Tongue (tissue), 2 donors: ENCODE results near the gene BCAS3. TPM values are rescaled to one million over a fixed set of nuclear protein-coding genes. Genes with fewer than 3 reads are reported as not detected.

Experiments used
- DNase-seq: peaks from one replicate; pipeline ENCODE4 v3.0.0-alpha.2; 2015
- total RNA-seq: library from RNA; depleted of rRNA; stranded (reverse); fragments of >200 nt; gene quantifications from one replicate; pipeline ENCODE4 v1.2.3, GENCODE V29; 2014

BCAS3 gene
- total RNA-seq, 1 donor from 2014 or later = 40.2 TPM

DNA sequence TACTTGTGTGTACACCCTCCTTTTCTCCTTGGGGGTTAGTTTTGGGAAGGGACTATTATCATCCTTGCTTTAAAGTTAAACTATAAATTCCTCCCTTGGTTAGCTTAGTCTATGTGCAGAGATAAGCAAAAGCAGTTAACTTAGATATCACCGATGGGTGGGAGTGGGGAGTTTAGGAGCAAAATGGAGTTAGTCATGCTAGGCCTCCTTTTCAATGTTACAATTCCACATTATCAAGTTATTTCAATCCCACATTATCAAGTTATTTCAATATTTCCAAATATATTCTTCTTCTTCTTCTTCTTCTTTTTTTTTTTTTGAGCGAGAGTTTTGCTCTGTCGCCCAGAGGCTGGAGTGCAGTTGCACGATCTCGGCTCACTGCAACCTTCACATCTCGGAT, 1.7 kb upstream of the BCAS3 start:
- DNase-seq = no peak

DNA sequence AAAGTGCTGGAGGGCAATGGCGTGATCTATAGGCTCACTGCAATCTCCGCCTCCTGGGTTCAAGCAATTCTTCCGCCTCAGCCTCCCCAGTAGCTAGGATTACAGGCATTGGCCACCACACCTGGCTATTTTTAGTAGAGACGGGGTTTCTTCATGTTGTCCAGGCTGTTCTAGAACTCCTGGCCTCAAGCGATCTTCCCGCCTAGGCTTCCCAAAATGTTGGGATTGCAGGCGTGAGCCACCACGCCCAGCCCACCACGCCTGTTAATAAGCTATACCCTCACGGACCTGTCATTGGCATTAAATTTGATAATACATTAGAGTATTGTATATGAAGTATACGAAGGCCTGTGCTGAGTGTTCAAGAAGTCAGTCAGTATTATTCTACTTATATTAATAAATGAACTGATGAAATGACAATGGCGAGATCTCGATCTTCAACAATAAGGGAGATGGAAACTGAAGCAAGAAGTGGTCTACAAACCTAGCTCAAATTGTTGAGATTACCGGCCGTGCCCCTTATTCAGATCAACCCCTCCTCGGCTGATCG, 818 bp upstream of the BCAS3 start:
- no peak for DNase-seq

DNA sequence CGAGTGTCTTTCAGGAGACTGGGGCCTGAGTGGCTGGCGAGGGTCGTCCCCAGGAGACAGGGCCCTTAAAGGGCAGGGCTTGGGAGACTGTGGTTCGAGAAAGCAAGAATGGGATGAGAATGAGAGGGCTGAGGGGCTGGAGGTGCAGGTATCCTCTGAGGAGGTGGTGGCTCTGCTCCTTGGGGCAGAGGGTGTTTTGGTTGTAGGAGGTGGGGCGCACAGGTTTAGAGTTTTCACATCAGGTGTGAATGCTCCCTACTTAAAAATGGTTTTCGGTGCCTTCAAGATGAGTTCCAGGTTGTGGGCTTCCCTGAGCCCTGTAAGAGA, 430 bp downstream of the BCAS3 start:
- DNase-seq = no peak

DNA sequence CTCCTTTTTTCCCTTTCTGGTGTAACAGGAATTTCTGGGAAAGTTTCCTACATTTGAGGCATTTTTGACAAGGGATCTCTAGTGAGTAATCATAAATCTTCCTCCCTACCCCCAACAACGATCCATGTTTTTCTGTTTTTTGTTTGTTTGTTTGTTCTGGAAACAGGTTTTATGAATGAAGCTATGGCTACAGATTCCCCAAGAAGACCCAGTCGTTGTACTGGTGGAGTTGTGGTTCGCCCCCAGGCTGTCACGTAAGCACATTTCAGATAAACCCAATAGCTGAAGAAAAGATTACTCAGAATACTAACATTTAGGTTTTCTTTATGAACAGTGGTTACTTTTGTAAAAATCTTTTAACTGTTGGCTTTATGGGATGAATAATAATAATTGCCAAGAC, 1.6 kb downstream of the BCAS3 start:
- DNase-seq = no peak

DNA sequence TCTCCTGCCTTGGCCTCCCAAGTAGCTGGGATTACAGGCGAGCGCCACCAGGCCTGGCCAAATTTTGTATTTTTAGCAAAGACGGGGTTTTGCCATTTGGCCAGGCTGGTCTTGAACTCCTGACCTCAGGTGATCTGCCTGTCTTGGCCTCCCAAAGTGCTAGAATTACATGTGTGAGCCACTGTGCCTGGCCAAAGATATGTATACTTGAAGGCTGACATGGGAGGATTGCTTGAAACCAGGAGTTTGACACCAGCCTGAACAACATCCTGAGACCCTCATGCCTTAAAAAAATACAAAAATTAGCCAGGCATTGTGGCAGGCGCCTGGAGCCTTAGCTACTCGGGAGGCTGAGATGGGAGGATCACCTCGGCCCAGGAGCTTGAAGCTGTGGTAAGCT, 3.1 kb downstream of the BCAS3 start:
- DNase-seq = no peak

DNA sequence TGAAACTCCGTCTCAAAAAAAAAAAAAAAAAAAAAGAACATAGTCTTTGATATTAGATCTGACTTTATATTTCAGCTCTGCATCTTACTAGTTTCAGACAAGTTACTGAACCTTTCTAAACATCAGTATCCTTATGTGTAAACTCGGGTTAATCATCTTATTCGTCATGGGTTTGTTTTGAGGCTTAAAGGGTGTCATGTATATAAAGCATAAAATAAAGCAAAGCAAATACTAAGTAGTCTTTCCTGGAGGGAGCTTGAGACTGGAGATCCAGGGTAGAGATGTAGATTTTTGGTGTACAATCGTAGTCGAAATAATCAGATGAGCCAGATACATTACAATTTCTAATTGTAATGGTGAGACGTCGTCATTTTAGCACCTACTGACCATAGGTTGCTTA, 7.8 kb downstream of the BCAS3 start:
- DNase-seq = no peak

DNA sequence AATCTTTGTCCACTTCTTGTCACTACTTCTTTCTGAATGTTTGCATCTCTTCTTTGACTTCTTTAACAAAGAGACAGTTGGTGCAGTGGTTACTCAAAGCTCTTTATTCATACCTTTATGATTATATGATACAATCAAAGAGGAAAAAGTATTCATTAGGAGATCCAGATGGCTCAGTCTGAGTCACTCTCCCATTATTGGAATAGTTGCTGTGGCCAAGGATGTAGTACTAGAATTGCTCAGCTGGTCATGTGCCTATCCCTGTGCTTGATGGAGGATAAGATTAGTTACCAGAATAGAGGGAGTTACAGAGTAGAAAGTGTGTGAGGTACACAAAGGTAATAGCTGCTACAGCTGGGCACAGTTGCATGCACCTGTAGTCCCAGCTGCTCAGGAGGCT, 18.3 kb downstream of the BCAS3 start:
- DNase-seq = no peak

DNA sequence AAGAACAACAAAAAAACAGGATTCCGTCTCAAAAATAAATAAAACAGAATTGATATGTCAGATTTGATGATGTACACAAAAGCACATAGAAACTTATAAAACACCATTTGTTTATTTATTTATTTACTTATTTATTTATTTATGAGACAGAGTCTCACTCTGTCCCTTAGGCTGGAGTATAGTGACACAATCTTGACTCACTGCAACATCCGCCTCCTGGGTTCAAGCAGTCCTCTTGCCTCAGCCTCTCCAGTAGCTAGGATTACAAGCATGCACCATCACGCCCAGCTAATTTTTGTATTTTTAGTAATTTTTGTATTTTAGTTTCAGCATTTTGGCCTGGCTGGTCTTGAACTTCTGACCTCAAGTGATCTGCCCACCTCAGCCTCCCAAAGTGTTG, 21.4 kb downstream of the BCAS3 start:
- no peak for DNase-seq

DNA sequence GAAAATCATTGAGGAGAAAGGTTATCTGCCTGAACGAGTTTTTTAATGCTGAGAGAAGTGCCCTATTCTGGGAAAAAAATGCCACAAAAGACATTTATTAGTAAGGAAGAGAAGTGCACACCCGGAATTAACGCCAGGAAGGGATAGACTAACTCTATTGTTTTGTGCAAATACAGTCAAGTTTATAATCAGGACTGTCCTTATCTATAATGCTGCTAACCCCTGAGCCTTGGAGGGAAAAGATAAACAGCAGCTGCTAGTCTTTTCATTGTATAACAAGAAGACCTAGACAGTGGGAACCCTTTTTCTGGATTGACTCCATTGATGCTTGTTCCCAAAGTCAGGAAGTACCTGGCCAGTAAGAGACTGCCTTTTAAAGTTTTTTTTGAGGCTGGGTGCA, 26.5 kb downstream of the BCAS3 start:
- no peak for DNase-seq

DNA sequence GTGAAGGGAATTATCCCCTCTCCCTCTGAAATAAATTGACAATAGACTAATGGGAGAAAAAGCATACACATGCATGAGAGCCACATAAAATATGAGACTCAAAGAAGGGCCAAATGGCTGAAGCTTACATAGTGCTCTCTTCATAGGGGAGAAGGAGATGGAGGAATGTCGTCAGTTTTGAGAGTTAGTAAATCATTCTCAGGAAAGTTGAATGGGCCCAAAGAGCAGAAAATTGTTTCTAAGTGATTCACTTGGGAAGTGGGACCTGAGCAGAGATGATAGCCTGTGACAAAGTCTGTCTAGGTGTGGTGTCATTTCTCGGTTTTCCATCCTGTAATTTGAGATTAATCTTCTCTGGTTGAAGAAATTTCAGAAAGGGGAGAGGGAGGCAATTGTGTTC, 35.0 kb downstream of the BCAS3 start:
- DNase-seq = no peak

DNA sequence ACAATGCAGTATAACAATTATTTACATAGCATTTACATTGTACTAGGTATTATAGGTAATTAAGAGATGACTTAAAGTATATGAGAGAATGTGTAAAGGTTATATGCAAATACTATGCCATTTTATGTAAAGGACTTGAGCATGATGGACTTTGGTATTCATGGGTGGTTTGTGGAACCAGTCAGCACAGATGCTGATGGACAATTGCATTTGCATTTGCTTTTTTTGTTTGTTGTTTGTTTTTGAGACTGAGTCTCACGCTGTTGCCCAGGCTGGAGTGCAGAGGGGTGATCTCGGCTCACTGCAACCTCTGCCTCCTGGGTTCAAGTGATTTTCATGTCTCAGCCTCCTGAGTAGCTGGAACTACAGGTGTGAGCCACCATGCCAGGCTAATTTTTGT, 36.0 kb downstream of the BCAS3 start:
- no peak for DNase-seq

DNA sequence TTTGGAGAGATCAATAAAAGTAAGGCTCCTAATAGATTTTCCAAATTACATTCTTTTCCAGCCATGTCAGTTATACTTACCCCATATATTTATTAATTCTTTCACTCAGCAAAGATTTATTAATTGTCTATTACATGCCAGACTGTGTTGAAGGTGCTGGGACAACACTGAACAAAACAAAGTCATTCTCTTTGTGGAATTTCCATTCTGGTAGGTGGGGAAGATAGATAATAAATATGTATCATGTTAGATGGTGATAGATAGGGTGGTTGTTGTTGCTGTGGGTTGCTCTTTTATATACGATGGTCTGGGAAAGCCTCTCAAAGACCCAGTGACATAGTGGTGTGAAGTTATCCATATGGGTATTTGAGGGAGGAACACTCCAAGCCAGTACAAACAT, 39.1 kb downstream of the BCAS3 start:
- DNase-seq = no peak

DNA sequence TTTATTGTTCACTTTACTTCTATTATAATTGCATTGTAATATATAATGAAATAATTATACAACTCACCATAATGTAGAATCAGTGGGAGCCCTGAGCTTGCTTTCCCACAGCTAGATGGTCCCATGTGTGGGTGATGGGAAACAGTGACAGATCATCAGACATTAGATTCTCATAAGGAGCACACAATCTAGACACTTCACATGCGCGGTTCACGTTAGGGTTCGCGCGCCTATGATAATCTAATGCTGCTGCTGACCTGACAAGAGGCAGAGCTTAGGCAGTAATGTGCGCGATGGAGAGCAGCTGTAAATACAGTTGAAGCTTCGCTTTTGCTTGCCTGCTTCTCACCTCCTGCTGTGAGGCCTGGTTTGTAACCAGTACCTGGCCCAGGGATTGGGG, 40.2 kb downstream of the BCAS3 start:
- no peak for DNase-seq

DNA sequence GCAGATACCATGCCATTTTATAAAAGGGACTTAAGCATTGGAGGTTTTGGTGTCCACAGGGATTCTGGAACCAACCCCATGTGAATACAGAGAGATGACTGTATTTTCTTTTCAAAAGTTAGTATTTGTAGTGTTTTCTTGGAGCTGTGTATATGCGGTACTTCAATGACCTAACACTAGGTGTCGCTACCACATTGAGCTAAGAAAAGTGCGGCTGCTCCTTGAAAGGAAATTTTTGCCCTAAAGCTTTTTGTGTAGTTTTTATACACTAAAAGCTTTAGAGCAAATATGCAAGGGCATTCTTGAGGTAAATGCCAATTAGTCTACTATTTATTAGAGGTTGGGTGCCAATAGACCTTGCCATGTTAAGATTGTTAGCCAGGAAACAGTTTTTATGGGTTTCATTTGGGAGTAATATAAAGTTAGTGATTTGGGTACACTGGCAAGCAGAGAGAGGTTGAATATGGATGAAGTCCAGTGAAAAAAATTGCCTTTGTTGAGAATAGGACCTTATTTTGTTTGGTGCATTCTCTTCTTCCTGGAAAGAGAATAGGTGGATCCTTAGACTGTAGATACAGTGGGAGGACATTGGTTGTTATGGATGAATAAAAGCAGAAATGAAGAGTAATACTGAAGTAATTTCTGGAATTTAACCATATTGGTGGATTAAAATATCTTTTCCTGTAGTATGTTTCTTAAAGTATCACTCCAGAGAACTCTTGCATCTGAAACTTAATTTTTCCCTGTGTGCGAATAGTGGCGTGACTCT, 43.3 kb downstream of the BCAS3 start:
- DNase-seq = peak; percentile 85

DNA sequence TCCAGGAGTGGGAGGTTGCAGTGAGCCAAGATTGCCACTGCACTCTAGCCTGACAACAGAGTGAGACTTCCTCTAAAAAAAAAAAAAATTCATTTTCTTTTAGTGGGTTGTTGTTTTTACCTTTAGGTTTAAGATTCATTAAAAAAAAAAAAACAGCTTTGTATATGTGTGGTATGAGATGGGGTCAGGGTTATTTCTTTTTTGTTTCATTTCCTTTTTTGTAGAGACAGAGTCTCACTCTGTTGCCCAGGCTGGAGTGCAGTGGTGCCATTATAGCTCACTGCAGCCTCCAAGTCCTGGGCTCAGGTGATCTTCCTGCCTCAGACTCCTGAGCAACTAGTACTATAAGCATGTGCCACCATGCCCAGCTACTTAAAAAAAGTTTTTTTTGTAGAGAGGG, 47.0 kb downstream of the BCAS3 start:
- no peak for DNase-seq

DNA sequence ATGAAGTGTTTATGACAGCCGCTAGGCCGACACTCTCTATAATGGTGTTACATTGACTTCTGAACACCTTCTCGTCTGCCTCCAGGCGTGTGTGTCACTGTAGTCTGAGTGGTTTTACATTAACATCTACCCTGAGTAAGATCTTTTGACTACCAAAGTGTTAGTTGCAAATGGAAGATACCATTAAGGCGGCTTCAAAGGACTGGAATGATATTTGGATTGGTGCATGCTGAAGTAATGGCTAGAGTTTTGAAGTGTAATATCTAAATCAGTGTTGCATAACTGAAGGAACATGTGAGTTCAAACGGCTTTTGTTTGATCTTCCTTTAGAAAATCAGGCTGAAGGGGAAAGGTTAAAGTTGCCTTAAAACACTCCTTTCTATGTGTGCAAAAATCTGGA, 52.2 kb downstream of the BCAS3 start:
- DNase-seq = no peak

DNA sequence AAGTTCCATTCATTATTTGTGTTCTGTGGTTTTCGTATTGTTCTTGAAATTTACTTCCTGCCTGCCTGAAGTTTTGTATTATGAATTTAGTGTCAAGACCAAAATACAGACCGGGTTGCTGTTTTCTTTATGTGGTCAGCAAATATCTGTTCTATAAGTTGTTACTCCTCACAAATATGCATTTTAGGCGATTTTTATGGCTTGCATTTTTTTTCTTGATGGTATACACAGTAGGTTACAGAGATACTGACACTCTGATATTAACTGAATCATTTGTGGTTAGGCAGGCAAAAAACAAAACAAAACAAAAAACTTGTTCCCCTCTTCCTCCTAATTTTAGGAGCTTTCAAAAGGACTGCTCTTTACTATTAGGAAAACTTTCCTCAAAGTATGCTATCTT, 52.6 kb downstream of the BCAS3 start:
- no peak for DNase-seq

DNA sequence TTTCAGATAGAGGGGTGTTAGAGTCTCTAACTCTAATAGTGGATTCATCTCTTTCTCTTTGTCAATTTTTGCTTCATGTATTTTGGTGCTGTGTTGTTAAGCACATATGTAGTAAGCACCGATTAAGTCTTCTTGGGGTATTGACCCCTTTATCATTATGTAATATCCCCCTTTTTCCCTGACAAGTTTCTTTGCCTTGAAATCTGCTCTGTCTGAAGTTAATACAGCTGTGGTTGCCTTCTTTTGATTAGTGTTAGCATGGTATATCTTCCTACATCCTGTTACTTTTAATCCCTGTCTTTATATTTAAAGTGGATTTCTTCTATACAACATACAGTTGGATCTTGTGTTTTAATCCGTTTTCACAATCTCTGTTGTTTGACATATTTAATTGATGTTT, 60.6 kb downstream of the BCAS3 start:
- no peak for DNase-seq

DNA sequence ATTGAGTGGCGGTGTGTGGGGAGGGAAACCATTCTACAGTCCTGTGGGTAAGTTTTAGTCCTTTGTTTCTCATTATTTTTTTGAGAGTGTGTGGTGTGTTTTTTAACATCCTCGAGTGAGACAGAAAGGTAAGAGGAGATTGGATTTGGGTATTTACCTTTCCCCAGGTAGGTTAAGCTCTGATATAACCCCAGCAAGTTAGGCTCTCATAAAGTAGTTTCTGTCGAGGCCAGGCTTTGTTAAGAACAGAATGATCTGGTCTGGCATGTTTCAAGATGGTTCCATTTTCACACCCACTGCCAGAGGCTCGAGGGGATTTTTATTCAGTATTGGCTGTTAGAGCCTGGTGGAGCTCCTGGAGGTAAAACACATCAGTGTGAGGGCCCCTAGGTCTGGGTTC, 62.9 kb downstream of the BCAS3 start:
- DNase-seq = no peak

DNA sequence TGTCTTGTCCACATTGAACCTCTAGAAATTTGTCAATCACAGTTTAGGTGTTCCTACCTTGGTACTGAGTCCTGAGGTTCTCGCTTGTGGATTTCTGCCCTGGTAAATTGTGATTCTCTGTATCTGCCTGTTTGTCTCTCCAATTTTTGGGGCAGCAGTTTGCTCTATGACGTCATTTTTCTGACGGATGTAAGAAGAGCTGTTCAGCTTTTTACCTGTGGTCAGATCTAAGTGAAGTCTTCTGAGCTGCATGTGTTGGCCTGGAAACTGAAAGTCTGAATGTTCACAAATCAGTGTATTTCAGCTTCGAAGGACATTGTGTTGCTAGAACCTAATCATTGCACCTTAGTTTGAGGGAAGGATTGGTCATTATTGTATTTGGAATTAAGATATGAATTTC, 63.4 kb downstream of the BCAS3 start:
- no peak for DNase-seq

DNA sequence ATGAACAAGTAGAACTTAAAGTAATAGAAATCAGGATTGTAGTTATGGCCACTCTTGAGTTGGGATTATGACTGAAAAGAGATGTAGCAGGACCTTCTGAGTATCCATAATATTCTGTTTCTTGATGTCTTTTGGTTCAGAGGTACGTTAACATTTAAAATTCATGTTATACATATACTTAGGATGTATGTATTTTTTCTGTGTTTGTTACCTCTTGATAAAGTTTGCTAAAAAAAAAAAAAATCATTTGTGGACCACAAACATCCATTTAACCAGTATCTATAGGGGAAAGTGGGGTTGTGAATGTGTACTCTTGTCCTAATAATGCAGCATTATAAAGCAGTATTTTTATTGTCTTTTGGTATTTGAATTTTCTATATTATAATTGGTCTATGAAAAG, 65.6 kb downstream of the BCAS3 start:
- DNase-seq = no peak

DNA sequence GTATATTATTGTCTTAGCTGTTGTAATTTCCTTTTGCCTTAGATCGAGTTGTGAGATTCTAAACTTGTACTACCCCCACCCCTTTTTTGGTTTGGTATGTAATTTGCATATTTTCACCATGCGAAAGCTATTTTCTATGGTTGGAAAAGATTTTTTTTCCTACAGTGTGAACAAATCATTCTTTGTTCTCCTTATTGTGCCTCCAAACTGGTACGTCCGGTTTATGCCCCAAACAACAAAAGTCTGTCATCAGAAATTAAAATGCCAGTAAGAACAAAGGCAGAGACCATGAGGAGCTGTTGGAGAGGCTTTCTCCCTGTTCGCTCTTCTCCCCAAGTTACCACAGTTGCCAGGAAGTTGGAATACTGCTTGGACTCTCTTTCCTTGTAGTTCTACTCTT, 66.1 kb downstream of the BCAS3 start:
- peak; percentile 59 for DNase-seq

DNA sequence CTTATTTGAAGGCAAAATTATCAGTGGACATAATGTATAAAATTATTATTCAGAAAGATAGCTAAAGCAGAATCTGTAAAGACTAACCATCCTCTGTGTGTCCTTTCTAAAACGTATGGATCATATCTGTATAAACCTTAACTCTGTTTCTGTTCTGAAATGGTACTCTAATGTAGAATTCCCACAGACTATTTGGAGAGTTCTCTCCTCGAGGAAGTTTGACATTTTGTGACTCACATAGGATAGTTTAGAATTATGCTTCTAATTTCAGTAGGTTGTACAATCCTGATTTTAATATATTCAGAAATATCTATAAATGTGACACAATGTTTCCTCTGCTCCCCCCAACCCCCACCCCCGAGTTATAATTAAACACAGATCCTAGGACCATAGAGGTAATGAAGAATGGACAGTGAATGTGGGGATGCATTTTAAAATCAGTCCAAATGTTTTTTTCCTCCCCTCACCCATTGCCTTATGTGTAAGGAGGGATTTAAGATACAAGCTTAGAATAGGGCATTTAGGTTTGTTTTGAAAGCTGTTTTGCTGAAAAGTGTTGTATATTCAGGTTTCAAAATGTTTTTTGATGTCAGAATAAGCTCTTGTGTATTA, 66.8 kb downstream of the BCAS3 start:
- no peak for DNase-seq

DNA sequence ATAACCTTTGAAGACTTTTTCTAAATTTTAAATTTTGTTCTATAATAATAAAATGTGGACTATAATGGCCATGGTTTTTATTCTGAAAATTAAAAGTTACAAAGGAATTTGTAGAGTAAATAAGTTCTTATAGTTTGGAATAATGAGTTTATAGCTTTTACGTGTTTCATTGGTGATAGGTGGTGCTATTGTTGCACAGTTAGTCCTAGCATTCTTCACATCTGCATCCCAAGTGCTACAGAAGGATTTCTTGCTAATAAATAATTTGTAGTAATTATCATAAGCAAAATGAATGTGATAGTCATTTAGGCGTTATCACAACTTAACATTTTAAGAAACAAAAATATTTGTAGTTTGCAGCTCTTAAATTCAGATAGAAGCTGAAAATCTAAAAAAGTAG, 67.9 kb downstream of the BCAS3 start:
- no peak for DNase-seq
